LHCN-M2 (cell line): ENCODE results near the gene EEFSEC. TPM values are rescaled to one million over a fixed set of nuclear protein-coding genes. Genes with fewer than 3 reads are reported as not detected.

Experiments
- DNase-seq: peaks from one replicate; pipeline ENCODE4 v3.0.0-alpha.2; 2012; ENCODE audit warnings: low read depth
- total RNA-seq: library from RNA; depleted of rRNA; stranded (reverse); fragments of >200 nt; gene quantifications from 2 replicates; pipeline ENCODE4 v1.2.3, GENCODE V29; 2014

EEFSEC gene
- total RNA-seq, 1 experiment from 2014 or later = 7.9 TPM

DNA sequence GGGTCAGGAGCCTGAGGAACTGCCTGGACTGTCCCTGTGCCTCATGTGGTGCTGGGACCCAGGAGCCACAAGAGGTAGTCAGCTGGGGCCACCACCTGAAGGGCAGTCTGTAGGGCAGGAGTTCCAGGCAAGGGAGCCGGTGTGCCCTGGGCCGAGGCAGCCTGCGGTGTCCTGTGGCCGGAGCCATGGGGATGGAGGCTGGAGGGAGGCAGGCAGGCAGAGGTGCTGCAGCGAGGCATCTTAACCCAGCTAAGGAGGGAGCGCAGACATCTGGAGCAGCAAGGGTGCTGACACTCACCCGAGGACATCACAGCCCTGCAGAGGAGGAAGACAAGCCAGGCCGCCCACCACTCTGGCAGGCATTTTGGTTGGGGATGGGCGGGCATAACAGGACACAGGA, 235.7 kb downstream of the EEFSEC start:
- no peak for DNase-seq

DNA sequence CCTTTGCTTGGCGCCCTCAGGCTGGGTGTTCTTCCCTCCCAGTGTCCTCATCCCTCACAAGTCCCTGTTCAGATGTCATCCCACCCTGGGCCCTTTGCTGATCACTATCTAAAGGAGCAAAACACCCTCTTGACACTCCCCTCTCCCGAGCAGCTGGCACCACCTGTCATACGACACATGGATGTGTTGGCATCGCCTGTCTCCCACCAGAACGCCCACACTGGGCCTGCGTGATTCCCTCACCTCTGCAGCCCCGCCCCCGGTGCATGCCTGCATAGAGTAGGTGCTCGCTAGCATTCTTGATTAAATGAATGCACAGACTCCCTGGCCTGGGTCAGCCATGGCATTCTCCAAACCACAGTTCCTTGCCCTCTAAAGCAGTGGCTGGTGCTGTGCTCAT, 237.6 kb downstream of the EEFSEC start:
- no peak for DNase-seq

DNA sequence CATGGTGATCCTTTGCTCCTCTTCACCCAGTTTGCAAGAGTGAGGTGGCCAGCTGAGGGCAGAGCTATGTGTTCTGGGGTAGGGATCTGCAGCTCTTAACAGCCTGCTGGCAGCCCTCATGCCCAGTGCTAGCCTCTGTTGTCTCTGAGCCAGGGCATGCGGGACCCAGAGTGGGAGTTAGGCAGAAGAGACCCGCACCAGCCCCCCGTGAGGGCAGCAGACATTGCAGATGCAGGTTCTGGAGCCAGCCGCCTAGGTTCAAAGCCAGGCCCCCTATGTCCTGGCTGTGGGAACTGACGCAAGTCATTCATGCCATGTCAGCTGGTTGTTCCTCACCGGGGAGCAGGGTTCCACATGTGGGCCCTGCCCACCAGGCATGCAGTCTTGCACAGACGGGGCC, 238.7 kb downstream of the EEFSEC start:
- no peak for DNase-seq

DNA sequence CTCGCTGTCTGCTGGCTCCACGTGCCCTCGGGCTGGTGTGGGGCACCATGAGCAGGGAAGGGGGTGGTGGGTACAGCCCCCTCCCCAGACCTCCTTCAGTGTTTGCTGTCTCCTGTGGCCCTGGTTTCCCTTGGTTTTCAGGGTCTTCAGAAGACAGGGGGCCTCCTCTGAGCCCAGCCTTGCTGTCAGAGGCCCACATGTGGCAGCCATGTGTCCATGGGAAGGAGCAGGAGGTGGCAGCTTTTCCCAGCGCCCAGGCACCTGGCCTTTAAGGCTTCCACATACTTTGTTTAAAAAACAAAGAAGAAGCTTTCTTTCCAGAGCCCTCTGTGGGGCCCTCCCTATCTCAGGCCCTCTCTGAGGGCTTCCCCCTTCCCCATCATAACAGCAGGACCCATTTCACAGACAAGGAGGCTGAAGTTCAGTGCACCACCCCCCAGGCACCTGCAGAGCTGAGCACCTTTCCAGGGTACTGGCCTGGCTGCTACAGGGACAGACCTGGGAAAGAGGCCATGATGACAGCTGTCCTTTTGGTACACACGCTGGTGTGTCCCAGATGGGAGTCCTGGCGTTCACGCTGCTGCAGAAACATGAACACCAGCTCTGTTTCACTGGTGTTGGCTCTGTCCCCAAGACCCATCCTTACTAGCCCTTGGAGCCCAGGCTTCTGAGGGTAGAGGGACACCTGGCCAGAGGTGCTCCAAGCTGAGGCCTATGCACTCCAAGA, 239.7 kb downstream of the EEFSEC start:
- DNase-seq = no peak

DNA sequence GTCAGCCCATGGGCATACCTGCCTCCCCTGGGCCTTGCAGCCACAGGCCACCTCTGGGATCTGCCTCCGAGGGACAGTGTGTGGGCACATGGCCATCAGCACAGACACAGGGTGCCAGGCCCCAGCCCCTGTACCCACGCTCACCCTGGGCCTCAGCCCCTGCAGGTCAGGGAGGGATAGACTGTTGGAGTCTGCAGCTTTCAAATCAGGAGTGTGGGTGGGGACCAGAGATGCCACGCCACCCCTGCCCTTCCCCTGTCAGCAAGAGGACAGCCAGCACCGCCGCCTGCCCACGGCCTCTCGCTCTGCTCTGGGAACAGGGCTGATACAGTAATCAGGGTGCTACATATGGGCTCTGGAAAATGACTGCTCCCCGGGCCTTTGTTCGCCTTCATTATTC, 240.8 kb downstream of the EEFSEC start:
- no peak for DNase-seq

DNA sequence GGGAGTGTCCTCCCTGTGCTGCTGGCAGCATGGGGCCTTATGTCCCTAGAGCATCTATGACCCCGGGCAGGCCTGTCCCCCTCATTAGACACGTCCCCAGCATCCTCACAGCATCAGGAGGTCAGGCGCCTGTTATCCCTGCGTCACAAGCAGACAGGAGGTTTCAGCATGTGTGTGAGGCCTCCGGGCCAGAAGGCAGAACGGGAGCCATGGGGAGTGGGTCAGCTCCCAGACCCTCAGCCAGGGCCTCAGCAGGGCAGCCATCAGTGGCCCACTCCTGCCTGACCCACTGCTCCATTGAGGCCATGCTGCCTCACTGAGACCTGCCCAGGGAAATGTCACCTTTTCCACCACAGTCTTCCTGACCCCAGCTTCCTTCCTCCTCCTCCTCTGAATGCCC, 241.8 kb downstream of the EEFSEC start:
- DNase-seq = no peak

DNA sequence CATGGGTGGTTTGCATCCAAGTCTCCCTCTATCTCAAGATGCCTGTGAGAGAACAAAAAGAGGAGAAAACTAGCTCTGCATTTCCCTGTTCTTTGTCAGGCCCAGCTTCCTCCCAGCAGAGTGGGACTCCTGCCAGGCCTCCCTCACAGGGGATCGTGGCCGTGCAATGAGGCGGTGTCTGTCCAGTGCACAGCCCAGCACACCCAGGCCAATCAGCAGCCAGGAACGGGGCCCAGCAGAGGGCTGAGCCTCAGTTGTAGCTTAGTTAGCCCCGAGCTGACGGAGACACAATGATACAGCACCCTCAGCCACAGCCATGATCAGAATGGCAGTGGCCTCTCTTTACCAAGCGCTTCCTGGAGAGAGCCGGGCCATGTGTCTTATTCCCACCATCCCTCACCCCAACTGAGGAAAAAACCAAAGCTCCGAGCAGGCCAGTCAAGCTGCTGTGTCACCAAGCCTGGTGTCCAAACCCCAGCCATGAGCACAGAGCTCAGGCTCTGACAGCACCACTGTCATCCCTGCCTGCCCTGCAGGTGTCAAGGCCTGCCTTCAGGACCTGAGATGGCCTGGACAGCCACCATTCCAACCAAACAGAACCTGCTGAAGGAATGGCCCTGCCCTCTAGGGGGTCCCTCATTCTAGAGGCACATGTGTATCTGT, 242.3 kb downstream of the EEFSEC start:
- no peak for DNase-seq

DNA sequence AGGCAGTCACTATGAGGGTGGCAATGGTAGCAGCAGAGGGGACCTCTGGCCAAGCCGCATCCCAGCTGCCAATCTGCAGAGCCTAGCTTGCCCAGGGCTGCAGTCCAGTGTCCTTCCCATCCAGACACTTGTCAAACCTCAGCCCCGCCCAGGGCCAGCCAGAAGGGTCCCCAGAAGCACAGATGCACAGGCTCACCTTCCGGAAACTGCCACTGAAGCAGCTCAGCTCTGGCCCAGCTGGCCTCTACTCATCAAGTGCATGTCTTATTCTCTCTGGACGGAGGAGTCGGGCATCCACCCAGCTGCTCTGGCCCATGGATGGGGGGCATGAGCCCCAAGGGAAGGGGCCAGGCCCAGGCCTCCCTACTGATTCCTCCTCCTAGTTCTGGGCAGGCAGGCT, 244.2 kb downstream of the EEFSEC start:
- DNase-seq = no peak

DNA sequence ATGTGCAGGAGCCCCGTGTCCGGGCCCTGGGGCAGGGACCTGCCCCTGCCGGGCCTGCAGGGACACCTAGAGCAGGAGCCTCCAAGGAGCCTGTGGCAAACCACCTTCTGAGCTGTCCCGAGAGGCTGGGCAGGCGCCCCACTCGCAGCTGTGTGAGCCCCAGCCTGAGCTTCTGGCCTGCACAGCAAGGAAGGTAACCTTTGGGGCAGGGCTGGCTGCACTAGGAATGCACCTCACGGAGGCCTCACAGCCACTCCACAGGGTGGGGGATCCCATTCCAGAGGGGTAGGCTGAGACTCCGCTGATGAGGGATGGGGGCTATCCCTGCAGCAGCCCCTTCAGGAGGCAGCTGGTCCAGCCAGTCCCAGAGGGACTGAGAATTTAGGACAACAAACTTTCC, 245.3 kb downstream of the EEFSEC start:
- DNase-seq = no peak

DNA sequence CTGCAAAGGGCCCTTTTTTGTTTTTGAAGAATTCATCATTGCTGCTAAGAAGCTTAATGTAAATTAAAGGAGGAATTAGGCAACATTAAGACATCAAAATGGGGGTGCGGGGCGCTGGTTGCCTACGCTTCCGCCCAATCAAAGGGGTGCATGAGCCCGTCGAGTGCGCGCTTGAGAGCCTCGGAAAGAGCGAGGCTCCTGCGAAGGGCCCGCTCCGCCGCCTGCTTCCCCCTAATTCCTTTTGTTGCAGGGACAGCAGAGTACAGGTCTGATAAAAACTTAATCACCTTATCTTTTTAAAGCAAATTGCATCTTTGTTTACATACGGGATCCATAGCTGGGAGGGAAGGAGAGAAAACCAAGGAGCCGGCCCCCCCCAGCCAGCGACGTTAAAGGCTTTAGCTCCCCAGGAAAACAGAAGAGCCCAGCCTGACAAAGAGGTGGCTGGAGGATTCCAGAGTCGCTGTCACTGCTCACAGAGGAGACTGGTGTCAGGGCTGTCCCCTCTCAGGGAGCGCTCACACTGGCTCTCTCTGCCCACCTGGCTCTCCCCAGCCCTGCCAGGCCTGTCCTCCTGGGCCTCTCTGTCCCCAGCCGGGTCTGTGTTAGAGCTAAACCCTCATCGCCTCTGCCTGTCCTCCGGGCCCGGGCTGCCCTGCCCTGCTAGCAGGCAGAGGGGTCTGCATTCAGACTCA, 246.1 kb downstream of the EEFSEC start:
- no peak for DNase-seq

DNA sequence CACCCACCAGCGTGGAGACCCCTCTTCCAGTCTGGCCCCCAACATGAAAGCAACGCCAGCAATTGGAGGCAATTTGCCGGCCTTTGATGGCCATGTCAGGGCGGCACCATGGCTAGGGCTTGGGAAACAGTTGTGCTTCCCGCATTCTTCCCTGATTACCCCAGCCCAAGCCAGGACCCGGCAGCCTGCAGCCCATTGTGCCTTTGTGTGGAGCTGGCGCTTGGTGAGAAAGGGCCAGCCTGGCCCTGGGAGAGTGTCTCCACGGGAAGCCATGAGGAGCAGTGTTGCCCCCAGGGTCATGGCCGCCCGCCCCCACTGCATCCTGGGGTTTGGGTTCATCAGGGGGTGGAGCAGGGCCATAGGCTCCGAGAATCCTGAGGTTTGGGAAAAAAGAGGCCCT, 247.4 kb downstream of the EEFSEC start:
- DNase-seq = no peak

DNA sequence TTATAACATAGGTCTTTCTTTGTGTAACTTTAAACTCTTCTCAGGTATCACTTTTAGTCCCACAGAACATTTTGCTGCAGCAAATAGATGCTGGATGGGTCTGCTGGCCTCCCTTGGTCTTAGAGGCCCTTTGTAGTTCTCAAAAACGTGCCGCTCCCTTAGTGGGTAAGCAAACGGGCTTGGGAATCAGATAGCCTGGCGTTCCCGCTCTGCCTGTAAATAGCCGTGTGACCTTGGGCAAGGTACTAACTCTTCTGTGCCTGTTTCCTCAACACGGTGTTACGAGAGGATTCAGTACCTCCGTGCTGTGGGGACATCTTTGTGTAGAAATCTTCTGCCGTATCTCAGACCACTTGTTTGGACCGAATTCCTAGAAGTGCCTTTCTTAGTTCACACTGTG, 249.0 kb downstream of the EEFSEC start:
- no peak for DNase-seq

DNA sequence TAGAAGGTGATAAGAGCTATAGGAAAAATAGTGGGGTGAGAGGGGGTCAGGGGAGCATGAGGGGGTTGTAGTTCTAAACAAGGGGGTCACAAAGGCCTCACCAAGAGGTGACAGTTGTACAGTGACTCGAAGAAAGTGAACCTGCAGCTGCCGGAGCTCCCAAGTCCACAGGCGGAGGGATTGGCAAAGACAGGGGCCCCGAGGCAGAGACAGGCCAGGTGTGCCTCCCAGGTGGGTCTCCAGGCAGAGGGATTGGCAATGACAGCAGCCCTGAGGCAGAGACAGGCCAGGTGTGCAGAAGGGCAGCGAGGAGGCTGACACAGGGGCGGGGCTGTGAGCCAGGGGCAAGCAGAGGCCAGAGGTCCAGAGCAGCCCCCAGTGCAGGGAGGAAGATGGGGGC, 249.7 kb downstream of the EEFSEC start:
- no peak for DNase-seq

DNA sequence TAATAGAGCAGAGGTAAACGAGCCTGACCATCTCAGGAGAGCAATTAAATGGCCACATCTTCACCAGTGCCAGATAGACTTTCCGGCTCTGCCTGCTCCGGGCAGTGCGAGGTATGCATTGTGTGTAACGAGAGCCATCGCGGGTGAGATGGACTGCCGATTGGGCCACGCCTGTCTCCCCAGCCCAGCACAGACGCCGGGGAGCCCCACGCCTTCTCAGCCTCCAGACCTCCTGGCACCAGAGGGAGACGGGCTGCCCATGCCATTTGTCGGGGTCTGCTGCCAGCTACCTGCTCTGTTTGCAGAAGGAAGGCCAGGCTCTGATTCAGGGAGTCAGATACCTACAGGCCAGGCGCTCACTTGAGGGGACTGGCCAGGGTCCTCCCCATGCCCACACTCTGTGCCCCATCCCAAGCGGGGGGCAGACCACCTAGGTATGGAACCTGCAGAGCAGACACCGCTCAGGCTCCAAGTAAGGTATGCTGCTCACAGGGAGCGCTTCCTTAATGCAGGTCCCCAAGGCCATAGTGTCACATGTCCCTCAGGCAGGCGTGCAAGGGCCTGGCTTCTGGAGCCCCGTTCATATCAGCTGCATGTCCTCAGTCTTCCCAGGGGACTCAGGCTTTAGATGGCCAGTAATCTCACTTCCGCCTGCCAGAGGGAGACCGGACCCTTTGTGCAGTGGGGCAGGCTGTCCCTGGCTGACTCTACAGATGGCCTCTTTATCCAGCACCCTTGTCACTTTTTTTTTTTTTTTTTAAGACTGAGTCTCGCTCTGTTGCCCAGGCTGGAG, 251.2 kb downstream of the EEFSEC start:
- no peak for DNase-seq

DNA sequence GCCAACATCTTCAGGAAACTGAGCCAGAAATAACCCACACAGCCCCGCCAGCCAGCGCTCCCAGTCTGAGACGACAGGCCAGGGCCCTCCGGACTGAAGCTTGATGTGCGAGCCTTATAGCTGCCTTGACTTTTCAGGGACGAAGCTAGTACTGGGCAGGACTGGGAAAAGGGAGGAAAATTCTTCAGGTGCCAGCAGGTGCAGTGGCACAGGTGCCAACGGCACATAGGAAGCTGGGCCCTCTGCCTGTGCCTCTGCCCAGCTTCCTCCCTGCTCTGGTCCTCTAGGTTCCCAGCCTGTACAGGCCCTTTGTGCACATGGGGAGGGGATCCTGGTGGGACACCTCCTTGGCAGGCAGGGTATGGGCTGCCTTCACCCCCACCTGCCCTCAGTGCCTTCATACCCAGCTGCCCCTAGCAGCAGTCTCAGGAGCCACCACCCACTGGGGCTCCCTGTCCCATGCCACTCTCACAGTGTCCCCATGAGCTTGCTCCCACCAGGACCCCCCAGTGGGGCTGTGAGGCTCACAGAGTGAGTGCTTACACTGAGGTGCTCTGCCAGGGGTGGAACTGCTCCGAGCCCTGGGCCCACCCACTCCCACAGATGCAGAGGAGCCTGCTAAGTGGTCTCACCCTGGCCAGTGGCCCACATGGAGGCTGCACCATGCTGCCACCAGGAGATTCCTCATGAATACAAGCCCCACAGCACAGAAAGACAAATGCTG, 252.4 kb downstream of the EEFSEC start:
- DNase-seq = no peak

DNA sequence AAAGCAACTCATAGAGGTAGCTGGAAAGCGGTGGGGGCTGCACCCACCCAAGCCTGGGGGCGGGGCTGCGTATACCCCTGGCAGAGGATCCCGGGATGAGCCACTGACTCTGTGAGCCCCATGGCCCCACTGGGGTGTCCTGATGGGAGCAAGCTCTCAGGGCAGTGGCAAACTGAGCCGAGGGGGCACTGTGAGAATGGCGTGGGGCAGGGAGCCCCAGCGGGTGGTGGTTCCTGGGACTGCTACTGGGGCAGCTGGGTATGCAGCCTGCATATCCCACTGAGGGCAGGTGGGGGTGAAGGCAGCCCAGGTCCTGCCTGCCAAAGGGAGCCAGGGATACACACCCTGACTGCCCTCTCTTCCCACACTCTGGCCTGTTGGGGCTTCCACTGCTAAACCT, 254.0 kb downstream of the EEFSEC start:
- DNase-seq = no peak

DNA sequence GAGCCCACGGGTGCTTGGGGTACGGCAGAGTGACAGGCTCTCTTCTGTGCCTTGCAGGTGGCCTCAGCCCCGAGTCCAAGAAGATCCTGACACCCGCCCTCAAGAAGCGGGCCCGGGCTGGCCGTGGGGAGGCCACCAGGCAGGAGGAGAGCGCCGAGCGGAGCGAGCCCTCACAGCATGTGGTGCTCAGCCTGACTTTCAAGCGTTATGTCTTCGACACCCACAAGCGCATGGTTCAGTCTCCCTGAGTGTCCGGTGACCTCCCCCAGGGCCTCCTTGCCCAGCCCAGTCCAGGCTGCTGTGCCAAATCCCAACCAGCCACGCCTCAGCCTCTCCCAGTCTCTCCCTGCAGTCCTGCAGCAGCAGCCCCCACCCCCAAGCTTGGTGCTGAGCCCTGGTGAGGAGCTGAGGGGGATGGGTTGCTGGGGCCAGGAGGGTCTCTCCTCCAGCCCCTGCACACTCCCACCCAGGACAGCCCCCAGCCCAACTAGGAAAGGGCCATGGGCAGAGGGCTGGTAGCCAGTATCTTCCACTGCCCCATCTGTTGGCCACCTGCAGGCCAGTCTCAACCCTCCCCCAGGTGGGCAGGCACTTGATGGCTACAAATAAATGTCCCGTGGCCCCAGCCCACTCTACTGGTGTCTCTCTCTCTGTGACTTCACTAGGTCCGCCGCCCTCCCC, 254.9 kb downstream of the EEFSEC start:
- no peak for DNase-seq

DNA sequence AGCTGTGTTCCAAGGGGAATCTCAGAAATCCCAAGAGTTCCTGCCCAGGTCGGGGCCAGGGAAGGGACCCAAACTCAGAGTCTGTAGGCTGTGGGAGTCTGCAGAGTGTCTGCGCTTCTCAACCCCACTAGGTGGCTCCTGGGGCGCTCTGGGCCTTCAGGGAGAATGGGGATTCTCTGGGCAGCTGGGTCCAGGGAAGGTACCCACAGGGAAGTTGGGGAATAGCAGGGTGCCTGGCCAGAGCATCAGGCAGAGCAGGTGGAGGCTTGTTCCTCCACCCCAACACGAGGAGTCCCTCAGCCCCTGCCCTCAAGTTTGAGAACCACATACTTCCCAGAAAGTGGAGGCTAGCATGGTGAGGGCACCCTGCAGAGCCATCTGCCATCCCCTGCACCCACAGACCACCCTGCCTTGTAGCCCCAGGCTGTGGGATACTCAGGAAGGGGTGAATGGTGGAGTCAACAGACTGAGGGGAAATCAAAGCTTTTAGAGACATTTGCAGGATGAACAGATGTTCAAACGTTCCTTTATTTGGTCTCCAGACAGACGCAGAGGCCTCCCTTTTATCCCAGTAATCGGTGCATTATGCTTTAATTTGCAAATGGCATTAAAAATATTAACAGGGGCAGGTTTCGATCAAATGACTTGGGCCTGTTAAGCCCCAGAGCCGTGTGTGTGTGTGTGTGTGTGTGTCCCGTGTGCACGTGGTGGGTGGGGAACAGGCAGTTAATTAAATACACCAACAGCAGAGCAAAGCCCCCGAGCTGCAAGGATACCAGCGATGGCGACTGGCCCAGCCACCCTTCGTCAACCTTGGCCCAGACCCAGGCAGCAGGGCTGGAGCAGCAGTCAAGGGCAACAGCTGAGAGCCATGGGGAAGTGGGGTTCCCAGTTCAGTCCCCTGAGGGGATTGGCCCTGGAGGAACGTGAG, 255.7 kb downstream of the EEFSEC start:
- no peak for DNase-seq
